Measurements from ENCODE around the gene TRAK2.
A peak's percentile ranks its signal among the peaks of the same experiment; 100 is the strongest.
"Not testable (repeated sequence)": the region's sequence is repeated elsewhere in the genome, so short reads cannot be mapped to it uniquely, and the experiment has no call there.

TRAK2 gene

GRCh38 chr2:201450954-201451291 lies 335 bp downstream of the TRAK2 start:
- DNase-seq, result peak; percentile 62

GRCh38 chr2:201448701-201449100 lies 2.6 kb downstream of the TRAK2 start:
- no peak for DNase-seq

- no peak for DNase-seq
Measured at GRCh38 chr2:201448061-201448460, 3.2 kb downstream of the TRAK2 start.

GRCh38 chr2:201447086-201447485 lies 4.2 kb downstream of the TRAK2 start:
- peak; percentile 50 for DNase-seq

GRCh38 chr2:201444746-201445465 lies 6.4 kb downstream of the TRAK2 start:
- DNase-seq, result no peak

GRCh38 chr2:201441409-201441808 lies 9.8 kb downstream of the TRAK2 start:
- DNase-seq, result no peak

GRCh38 chr2:201440182-201440581 lies 11.1 kb downstream of the TRAK2 start:
- peak; percentile 93 for DNase-seq

GRCh38 chr2:201439336-201439922 lies 11.8 kb downstream of the TRAK2 start:
- not testable (repeated sequence) for DNase-seq

- DNase-seq, result no peak
Measured at GRCh38 chr2:201436141-201436540, 15.1 kb downstream of the TRAK2 start.

- DNase-seq, result peak; percentile 87
Measured at GRCh38 chr2:201433394-201433995, 17.8 kb downstream of the TRAK2 start.

- DNase-seq, result peak; percentile 80
Measured at GRCh38 chr2:201432621-201433393, 18.5 kb downstream of the TRAK2 start.

- DNase-seq, result peak; percentile 69
Measured at GRCh38 chr2:201432038-201432620, 19.1 kb downstream of the TRAK2 start.

- no peak for DNase-seq
Measured at GRCh38 chr2:201430839-201431238, 20.4 kb downstream of the TRAK2 start.

- not testable (repeated sequence) for DNase-seq
Measured at GRCh38 chr2:201430322-201430721, 20.9 kb downstream of the TRAK2 start.

- not testable (repeated sequence) for DNase-seq
Measured at GRCh38 chr2:201429835-201430234, 21.4 kb downstream of the TRAK2 start.

- DNase-seq, result not testable (repeated sequence)
Measured at GRCh38 chr2:201428366-201428765, 22.9 kb downstream of the TRAK2 start.

GRCh38 chr2:201425952-201426351 lies 25.3 kb downstream of the TRAK2 start:
- no peak for DNase-seq

GRCh38 chr2:201420442-201421113 lies 30.7 kb downstream of the TRAK2 start:
- DNase-seq, result no peak

- DNase-seq, result no peak
Measured at GRCh38 chr2:201419986-201420385, 31.3 kb downstream of the TRAK2 start.

GRCh38 chr2:201419057-201419635 lies 32.1 kb downstream of the TRAK2 start:
- DNase-seq, result no peak

GRCh38 chr2:201415149-201415548 lies 36.1 kb downstream of the TRAK2 start:
- DNase-seq, result no peak
